ENCODE results near the gene ZNF496. TPM values are rescaled to one million over a fixed set of nuclear protein-coding genes. Genes with fewer than 3 reads are reported as not detected.

ZNF496 gene
- total and polyA plus RNA-seq, 2 of the 13 experiments (the other 11 are each of a cell fraction or from before 2014, with no cell fraction given) = 14.8 to 18.6 TPM

GRCh38 chr1:247332215-247332622 is 552 bp upstream of the ZNF496 start (continued):
- TF ChIP-seq MLLT10 (CRISPR knock-in tag; IDR thresholded peaks at IDR 0.05) (no peak), PHF8 (CRISPR knock-in tag; IDR thresholded peaks at IDR 0.05) (peak; percentile 64), MAZ (IDR thresholded peaks at IDR 0.05; ENCODE audit: borderline replicate concordance, low read depth, low read length) (no peak), MAZ (CRISPR knock-in tag; IDR thresholded peaks at IDR 0.05; ENCODE audit: low read depth) (no peak), THAP8 (CRISPR knock-in tag; IDR thresholded peaks at IDR 0.05; ENCODE audit: borderline replicate concordance) (no peak), HHEX (CRISPR knock-in tag; IDR thresholded peaks at IDR 0.05) (no peak), AGO2 (optimal IDR thresholded peaks at IDR 0.05; ENCODE audit: low read depth, low read length) (peak; percentile 80), NRL (CRISPR knock-in tag; IDR thresholded peaks at IDR 0.05; ENCODE audit: borderline replicate concordance) (no peak; the same call in 1 of the 2 replicates), TOPORS (CRISPR knock-in tag; IDR thresholded peaks at IDR 0.05) (no peak), BCL3 (CRISPR knock-in tag; IDR thresholded peaks at IDR 0.05) (no peak; the same call in 1 of the 2 replicates), ZNF792 (CRISPR knock-in tag; IDR thresholded peaks at IDR 0.05) (no peak), POLR2AphosphoS5 (IDR thresholded peaks at IDR 0.05; ENCODE audit: low read depth, low read length) (no peak), ZMYM3 (CRISPR knock-in tag; IDR thresholded peaks at IDR 0.05) (no peak), DR1 (CRISPR knock-in tag; IDR thresholded peaks at IDR 0.05) (no peak), ZBTB26 (CRISPR knock-in tag; IDR thresholded peaks at IDR 0.05; ENCODE audit: borderline replicate concordance) (peak; percentile 37; the same call in 1 of the 2 replicates), ZNF678 (CRISPR knock-in tag; IDR thresholded peaks at IDR 0.05) (no peak; the same call in 1 of the 2 replicates), SP5 (CRISPR knock-in tag; IDR thresholded peaks at IDR 0.05; ENCODE audit: borderline replicate concordance, low read depth) (no peak), ARNT (IDR thresholded peaks at IDR 0.05) (no peak), RCOR2 (CRISPR knock-in tag; IDR thresholded peaks at IDR 0.05) (no peak), MBD4 (IDR thresholded peaks at IDR 0.05; ENCODE audit: borderline replicate concordance, low read length) (no peak), RERE (CRISPR knock-in tag; IDR thresholded peaks at IDR 0.05; ENCODE audit: low read depth) (no peak)
